Activated T-cell treated with anti-CD3 and anti-CD28 coated beads, Interleukin-2, amount 50 U/mL, for 72 hours (primary cell): ENCODE measurements around the gene ALAS2. TPM values are rescaled to one million over a fixed set of nuclear protein-coding genes. Genes with fewer than 3 reads are reported as not detected.

Source experiments
- total RNA-seq, 2 donors: library from RNA; stranded (reverse); gene quantifications; one replicate each; pipeline ENCODE4 v1.2.3, GENCODE V29; 2022

The ALAS2 gene
- total RNA-seq, 2 donors from 2014 or later, result not detected

Other genes with a start within 250 kb of the ALAS2 start
- gene ITIH6, start 232.7 kb downstream of the ALAS2 start, total RNA-seq, result not detected
- gene MAGED2, start 223.2 kb downstream of the ALAS2 start, total RNA-seq, result 10 to 100 TPM; 49.7 to 54.1 TPM
- 1 to 10 TPM; 4.1 to 7.6 TPM for gene TRO, start 110.2 kb downstream of the ALAS2 start, total RNA-seq
- gene PFKFB1, start 36.8 kb downstream of the ALAS2 start, total RNA-seq, result 1 to 10 TPM; 1.6 TPM
- 10 to 100 TPM; 21.3 to 26.6 TPM for gene APEX2, start 30.6 kb downstream of the ALAS2 start, total RNA-seq
- gene PAGE2B, start 44.1 kb upstream of the ALAS2 start, total RNA-seq, result 1 to 10 TPM in 1 of 2 donors, under 1 TPM in 1; 0.74 to 1.1 TPM
- gene PAGE2, start 58.0 kb upstream of the ALAS2 start, total RNA-seq, result not detected
- under 1 TPM in 1 of 2 donors, not detected in 1; 0.93 TPM for gene PAGE5, start 189.4 kb upstream of the ALAS2 start, total RNA-seq
- gene PAGE3, start 233.9 kb upstream of the ALAS2 start, total RNA-seq, result not detected